Progenitor cell of endocrine pancreas (in vitro differentiated cells): ENCODE results near the gene LILRA6. TPM values are rescaled to one million over a fixed set of nuclear protein-coding genes. Genes with fewer than 3 reads are reported as not detected.

Experiments used
- DNase-seq: peaks from one replicate; pipeline ENCODE4 v3.0.0; 2021; ENCODE audit warnings: low spot score; ENCODE audit not compliant: unreplicated experiment
- H3K27ac Mint-ChIP-seq: 2 replicates; pipeline ENCODE4 v1.8.0; 2021; ENCODE audit warnings: mild to moderate bottlenecking, moderate library complexity, mixed read lengths
- H3K27me3 Mint-ChIP-seq: 2 replicates; pipeline ENCODE4 v1.8.0; 2021; ENCODE audit warnings: mixed read lengths
- H3K36me3 Mint-ChIP-seq: 2 replicates; pipeline ENCODE4 v1.8.0; 2022; ENCODE audit warnings: mixed read lengths; ENCODE audit not compliant: insufficient read depth
- H3K4me1 Mint-ChIP-seq: 2 replicates; pipeline ENCODE4 v1.8.0; 2021; ENCODE audit warnings: low read depth, mixed read lengths
- H3K4me3 Mint-ChIP-seq: 2 replicates; pipeline ENCODE4 v1.8.0; 2021; ENCODE audit warnings: low read depth, mild to moderate bottlenecking, moderate library complexity, mixed read lengths
- H3K9me3 Mint-ChIP-seq: 2 replicates; pipeline ENCODE4 v1.8.0; 2021; ENCODE audit warnings: low read depth, mixed read lengths
- CTCF ChIP-seq: fragments of 200-600 bp; sonication (generic); IDR thresholded peaks from one replicate; pipeline ENCODE4 v1.5.0; 2021; ENCODE audit warnings: antibody characterized with exemption, mild to moderate bottlenecking; ENCODE audit not compliant: unreplicated experiment
- total RNA-seq: library from RNA; stranded (reverse); gene quantifications from 2 replicates; pipeline ENCODE4 v1.2.1, GENCODE V29; 2021

The LILRA6 gene
- total RNA-seq, 1 donor from 2014 or later = not detected

- Mint-ChIP-seq H3K9me3 (no peaks in the 10 kb centered on the region), H3K27ac (peak overlapping the region; percentile 98), H3K4me3 (peak overlapping the region; percentile 55), H3K27me3 (no peaks in the 10 kb centered on the region), H3K4me1 (peaks cover 36% of the 10 kb centered on the region), H3K36me3 (peaks cover 18% of the 10 kb centered on the region)
- DNase-seq = no peak
- no peak for TF ChIP-seq CTCF
Observed at GRCh38 chr19:54211235-54211634, 31.4 kb downstream of the LILRA6 start.

GRCh38 chr19:54209811-54210494 is 32.6 kb downstream of the LILRA6 start:
- DNase-seq = no peak
- Mint-ChIP-seq H3K4me3 (peak overlapping the region; percentile 62), H3K27me3 (no peaks in the 10 kb centered on the region), H3K27ac (peak overlapping the region; percentile 98), H3K4me1 (peaks cover 37% of the 10 kb centered on the region), H3K9me3 (no peaks in the 10 kb centered on the region), H3K36me3 (peaks cover 25% of the 10 kb centered on the region)
- no peak for TF ChIP-seq CTCF

- peaks cover 27% of the 10 kb centered on the region for H3K36me3 Mint-ChIP-seq
- no peak for DNase-seq
- H3K4me3 Mint-ChIP-seq = peak overlapping the region; percentile 62
- H3K4me1 Mint-ChIP-seq = peaks cover 42% of the 10 kb centered on the region
- H3K9me3 Mint-ChIP-seq = no peaks in the 10 kb centered on the region
- H3K27ac Mint-ChIP-seq = peak overlapping the region; percentile 98
- TF ChIP-seq CTCF = no peak
- H3K27me3 Mint-ChIP-seq = no peaks in the 10 kb centered on the region
Observed at GRCh38 chr19:54209058-54209810, 33.4 kb downstream of the LILRA6 start.

- Mint-ChIP-seq H3K9me3 (no peaks in the 10 kb centered on the region), H3K27ac (peak overlapping the region; percentile 93), H3K4me3 (peak overlapping the region; percentile 19), H3K4me1 (peaks cover 44% of the 10 kb centered on the region), H3K36me3 (peaks cover 27% of the 10 kb centered on the region), H3K27me3 (no peaks in the 10 kb centered on the region)
- no peak for TF ChIP-seq CTCF
- no peak for DNase-seq
Observed at GRCh38 chr19:54208784-54209057, 33.9 kb downstream of the LILRA6 start.

GRCh38 chr19:54207983-54208783 is 34.4 kb downstream of the LILRA6 start:
- H3K27ac Mint-ChIP-seq = peak overlapping the region; percentile 93
- peak overlapping the region; percentile 19 for H3K4me3 Mint-ChIP-seq
- no peak for TF ChIP-seq CTCF
- H3K9me3 Mint-ChIP-seq = no peaks in the 10 kb centered on the region
- DNase-seq = no peak
- peaks cover 47% of the 10 kb centered on the region for H3K4me1 Mint-ChIP-seq
- H3K36me3 Mint-ChIP-seq = peaks cover 30% of the 10 kb centered on the region
- no peaks in the 10 kb centered on the region for H3K27me3 Mint-ChIP-seq
